C4-2B (cell line): ENCODE measurements around the gene SLC11A1.

Source experiments
- CTCF ChIP-seq: fragments of 450-650 bp; conservative IDR thresholded peaks from 2 replicates; pipeline ENCODE4 v1.5.1; 2017; ENCODE audit warnings: mild to moderate bottlenecking
- ZFX ChIP-seq: fragments of 450-650 bp; IDR thresholded peaks from 2 replicates; pipeline ENCODE4 v1.6.1; 2017

GRCh38 chr2:218431878-218432277 lies 49.8 kb downstream of the SLC11A1 start:
- TF ChIP-seq CTCF (no peak), ZFX (no peak)
